LoVo (cell line): ENCODE results near the gene ARHGEF10L.
A peak's percentile ranks its signal among the peaks of the same experiment; 100 is the strongest.

Experiments
- DNase-seq: peaks from one replicate; pipeline ENCODE4 v3.0.0-alpha.2; 2016; ENCODE audit warnings: low spot score

The ARHGEF10L gene

DNA sequence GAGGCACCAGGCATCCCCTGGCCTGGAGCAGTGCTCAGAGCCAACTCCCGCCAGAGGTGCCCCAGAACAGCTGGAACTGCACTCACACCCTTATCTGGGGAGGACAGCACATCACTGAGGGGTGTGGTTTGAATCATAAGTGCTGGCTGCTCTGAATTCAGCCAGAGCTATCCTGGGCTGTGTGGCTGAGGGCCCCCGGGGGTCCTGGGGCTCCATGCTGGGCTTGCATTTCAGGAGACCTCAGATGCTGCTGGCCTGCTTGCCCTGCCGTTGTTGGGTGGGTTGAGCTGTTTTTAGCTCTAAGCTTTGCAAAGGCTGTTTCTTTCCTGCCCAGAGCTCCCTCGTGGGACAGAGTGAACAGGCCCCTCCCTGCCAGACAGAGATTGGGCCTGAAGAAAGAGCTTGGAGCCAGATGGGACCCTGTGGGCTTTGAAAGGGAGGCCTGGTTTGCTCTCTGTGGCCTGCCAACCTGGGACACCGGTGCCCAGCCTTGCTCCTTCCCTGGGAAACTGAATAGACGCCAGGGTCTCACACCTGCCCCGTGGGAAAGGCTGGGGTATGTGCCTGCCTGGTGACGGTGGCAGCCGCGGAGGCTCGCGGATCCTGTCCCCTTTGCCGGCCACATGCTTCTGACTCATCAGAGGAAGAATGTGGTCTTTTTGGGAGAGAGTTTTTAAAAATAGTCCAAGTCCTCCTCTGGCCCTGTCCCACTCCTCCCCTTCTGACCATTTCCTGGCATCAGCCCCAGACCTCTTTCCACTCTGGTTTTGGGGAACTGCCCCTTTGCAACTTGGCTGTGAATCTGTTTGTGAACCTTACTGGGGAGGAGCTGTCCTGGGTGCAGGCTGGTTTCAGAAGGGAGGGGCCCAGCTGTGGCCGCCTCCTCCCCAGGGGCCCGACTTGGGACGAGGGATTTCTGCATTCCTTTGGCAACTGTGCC lies 30.0 kb downstream of the ARHGEF10L start:
- DNase-seq, result no peak

DNA sequence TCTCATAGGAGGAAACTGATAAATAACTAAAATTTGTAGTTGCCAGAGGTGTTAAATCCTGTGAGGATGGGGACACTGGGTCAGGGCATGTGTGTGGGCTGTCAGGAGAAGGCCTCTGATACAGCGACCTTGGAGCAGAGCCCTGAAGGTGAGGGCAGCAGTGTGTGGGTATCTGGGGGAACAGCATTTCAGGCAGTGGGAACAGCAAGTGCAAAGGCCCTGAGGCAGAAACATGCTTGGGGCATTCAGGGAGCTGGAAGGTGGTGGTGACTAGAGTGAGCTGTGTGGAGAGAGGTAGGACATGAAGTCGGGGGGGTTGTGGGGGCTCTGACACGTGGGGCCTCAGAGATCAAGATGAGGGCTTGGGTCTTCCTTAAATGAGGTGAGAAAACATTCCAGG lies 30.7 kb downstream of the ARHGEF10L start:
- no peak for DNase-seq

DNA sequence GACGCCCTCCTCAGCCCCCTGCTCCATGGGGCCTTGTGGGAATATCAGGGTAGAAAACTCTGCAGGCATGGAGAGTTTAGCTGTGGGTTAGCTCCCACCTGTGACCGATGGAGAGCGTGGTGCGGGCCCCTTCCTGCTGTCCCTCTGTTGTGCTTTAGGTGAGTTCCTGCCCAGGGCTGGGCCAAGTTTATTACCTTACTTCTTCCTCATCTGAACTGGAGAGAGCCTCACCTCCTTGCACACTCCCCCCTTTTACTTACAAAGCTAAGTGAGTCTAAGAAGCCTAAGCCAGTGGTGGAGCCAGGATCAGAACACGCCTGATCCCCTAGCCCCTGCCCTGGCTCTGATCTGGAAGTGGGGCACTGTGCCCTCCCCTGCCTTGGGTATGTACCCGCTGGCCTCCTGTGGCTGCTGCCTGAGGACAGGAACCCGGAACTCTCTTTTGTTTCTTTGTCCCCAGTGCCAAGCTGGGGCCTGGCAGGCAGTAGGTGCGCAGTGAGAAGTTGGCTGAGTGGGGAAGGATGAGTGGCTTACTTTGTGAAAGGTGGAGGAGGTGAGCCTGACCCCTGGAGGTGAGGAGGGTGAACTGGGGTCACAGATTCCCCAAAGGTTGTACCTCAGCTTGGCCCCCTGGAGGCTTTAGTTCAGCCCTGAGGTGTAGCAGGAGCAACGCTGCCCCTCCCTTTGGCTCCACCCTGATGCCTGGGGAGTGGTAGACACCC lies 32.9 kb downstream of the ARHGEF10L start:
- no peak for DNase-seq

DNA sequence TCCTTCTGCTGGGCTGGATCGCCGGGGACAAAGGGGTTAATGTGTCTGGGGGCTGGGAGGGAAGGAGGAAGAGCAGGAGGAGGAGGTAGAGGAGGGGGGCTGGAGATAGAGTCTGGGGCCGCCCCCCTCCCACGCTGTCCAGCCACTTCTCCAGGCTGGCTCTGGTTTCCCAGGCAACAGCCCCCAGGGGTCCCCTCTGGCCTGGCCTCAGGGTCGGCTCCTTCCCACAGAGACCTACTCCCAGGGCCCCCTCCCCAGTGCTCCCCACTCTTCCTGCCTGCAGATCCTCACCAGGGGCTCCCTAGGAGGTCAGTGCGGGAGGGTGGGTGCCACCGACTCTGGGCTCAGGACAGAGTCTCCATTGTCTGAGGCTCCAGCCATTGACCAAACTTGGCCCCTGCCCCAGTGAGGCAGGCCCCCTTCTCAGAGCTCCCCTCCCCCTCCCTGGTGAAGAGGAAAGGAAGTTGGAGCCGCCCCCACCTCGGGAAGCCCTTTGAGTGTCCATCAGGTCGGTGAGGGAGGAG lies 34.1 kb downstream of the ARHGEF10L start:
- no peak for DNase-seq

DNA sequence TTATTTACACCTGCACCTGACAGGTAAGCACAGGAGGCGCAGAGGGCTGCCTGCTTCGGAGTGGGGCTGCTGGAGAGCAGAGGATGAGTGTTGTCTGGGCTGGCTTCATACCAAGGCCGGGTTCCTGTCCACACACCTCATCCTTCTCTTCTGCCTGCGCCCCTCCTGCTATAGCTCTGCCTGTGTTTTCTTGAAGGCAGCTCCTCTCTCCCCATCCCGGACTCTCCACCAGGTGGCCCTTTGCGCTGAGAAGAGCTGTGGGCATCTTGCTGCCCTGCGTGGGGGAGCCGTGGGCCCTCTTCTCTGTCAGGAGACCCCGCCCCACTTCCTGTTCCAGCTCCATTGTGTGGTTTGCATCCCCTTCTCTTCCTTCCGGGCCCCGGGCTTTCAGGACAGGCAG lies 35.0 kb downstream of the ARHGEF10L start:
- no peak for DNase-seq

DNA sequence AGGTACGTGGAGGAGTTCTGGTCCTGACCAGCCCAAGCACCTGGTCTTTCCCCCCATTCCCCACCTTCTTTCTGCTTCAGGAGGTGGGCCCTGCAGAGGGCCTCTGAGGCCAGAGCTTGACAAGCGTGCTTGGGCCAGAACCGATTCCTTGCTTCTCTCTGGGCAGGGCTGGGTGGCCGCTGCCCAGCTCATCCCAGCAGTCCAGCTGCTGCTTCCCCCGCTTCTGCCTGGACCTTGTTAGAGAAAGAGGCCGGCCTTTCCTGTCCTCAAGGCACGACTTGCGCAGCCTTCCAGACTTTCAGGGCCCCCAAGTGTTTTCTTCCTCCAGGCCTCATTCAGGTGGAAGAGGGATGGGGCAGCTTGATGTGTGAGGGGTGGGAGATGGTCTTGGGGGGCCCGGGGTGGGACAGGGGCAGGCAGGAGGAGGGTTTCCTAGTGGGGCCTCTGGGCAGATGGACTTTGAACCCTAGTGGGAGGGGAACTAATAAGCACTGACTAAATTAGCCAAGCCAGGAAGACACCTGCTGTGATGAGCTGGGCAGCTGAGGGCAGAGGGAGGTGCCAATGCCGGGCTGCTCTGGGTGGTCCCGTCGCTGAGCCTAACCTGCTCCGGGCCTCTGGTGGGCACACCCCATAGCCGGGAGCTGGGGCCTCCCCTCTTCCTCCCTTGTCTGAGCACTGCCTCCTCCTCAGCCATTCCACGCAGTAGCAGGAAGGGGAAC lies 36.5 kb downstream of the ARHGEF10L start:
- DNase-seq, result peak; percentile 41

DNA sequence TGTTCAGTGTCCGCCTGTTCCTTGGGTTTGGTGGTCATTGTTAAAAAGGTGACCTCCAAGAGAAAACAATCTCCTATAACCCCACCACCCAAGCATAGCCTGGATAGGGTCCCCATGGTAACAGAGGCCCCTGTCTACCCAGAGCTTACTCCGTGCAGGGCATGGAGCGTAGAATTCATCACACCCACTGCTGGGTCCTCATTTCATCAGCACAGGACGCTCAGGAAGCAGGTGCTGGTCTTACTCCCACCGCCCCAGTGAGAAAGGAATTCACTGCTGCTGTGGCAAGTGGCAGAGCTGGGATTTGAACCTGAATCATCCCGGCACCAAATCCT lies 37.0 kb downstream of the ARHGEF10L start:
- no peak for DNase-seq

DNA sequence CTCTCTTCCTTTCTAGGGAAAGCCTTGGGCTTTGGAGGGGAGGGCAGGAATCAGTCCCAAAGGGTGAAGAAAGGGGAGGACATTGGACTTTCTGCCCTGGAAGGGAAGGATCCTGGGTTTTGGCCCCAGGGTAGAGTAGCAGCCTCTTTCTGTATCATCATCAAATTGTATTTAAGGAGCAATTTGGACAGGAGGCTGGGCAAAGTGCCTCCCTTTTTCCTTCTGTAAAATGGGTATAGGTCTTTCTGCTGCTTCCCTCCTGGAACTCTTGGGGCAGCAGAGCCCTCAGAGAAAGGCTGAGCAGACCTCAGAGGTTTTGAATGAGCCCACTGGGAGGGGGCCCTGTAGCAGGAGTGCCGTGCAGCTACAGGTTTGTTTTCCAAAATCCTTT lies 38.4 kb downstream of the ARHGEF10L start:
- no peak for DNase-seq

DNA sequence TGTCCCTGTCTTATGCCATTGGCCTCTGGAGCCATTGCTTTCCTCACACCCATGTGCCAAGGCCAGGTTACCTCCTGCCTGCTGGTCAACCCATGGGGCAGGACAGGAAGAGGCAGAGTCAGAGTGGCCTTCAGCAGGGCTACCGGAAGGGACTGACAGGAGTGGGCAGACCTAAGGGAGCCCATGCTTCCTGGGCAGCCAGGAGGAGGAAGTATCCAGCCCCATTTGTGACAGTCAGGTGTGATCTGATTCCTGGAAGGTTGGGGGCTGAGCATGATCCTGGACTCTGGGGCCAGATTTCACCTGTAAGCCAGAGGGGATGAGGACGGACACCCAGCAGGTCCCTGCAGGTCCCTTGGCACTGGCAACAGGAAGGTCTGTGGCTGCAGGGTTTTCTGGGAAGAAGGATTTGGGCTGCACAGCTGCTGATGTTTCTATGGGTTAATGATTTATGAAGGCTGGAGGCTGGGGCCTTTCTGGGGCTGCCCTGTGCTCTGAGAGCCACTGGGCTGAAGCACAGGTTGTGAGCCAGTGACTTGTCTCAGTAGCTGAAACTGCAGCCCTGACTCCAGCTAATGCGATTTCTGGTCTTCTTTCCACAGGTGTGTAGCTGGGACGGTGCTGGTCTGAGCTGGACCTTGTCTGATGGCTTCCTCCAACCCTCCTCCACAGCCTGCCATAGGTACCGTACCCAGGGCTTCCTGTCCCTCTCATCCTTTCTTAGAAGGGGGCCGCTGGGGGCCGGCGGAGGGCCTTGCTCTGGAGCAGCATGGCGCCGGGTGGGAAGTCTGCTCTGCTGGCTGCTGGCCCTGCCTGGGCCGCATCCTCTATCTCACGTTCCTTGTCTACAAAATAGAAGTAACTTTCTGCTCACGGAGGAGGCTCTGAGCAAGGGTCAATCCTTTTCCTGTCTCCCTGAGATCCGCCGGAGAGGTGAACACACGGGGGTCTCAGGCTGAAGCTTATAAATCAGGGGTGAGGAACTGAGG lies 40.7 kb downstream of the ARHGEF10L start:
- no peak for DNase-seq

DNA sequence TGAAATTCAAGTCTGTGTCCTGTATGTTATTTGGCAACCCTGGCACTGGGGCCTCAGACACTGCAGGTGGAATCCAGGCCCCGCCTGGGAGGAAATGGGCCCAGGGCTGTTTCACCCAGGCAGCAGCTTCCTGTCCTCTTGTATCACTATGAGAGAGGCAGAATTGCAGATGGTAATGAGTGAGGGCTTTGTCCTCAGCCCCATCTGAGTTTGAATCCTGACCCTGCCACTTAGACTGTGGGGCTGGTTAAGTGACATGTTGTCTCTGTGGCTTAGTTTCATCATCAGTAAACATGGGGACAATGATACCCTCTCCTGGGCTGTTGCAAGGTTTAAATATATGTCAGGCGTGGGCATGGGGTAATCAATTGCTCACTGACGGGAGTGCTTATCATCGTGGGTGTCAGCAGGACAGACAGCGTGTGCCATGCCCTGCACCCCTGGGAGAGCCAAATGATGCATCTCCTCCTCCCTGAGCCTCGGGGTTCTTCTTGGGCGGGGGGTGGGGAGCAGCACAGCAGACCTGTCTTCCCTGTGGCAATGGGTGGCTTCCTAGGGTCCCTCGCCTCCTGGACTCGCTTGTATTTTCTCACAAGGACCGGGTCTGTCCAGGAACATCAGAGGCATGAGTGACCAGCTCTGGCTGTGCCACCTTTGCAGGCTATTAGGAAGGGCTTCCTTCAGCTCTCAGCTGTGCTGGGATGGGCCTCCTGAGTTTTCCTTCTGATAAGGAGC lies 42.1 kb downstream of the ARHGEF10L start:
- DNase-seq, result no peak

DNA sequence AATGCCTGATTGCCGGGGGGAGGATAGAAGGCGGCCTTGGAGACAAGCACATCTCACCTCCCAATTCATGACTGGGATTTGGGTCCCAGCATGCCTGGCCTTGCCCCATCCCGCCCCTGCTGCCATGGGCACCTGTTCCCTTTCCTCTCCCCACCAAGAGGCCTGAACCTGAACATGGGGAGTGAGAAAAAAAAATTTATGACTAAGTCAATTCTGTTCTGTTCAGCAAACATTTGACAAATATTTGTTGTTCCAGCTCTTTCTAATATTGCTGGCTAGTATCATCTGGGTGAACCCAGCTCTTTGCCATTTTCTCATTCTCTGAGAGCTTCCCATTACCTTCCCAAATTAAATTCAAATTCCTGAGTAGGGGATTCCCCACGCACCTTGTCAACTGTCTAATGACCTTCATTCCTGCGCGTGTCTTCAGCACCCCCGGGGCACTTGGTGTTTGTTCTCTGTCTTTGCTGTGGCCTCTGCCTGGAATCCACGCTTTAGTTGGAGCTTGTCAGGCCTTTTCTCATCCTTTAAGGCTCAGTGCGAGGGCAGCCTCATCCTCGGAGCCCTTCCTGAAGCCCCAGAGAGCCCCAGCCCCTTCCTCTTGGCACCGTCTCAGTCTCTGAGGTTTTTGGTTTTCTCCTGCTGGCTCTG lies 42.8 kb downstream of the ARHGEF10L start:
- no peak for DNase-seq

DNA sequence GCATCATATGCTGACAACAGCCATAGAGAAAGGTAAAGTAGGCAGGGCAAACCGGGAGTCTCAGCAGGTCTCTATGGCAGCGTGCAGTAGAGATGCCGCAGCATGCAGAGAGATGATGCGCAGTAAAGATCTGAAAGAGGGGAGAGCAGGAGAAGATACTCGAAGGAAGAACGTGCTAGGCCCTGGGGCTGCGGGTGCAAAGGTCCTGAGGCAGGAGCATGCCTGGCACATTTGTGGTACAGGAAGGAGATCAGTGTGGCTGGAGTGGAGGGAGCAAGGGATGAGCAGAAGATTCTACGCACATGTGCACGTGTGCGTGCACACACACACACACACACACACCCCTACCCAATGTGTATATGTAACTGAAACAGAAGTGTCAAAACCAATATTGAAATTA lies 45.0 kb downstream of the ARHGEF10L start:
- no peak for DNase-seq

DNA sequence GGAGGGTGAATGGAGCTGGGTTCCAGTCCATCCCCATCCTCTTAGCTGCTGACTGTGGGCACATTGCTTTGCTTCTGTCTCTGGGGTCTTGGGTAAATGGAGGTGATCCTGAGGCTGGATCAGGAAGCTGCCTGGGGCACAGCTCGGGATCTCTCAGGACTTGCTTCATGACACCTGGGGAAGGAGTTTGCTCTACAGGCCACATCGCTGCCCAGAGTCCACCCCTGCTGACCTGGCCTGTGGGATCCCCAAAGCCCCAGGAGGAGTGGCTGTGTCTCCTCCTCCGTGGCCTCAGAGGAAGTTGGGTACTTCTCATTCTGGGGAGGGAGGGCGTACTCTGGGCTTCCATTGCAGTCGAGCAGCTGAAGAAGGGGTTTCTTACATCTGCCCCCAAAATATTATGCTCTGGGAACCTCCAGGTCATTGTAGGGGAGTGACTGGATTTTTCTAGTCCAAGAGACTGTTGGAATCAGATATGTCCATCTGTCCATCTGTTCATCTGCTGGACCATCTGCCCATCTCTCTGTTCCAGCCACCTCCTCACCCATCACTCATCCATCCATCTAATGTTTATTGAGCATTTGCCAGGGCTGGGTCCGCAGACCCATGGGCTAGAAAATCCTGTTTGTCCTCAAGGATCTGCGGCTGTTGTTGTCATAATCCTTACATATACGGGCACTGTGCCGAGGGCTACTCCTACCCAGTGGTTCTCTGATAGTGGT lies 45.9 kb downstream of the ARHGEF10L start:
- no peak for DNase-seq

DNA sequence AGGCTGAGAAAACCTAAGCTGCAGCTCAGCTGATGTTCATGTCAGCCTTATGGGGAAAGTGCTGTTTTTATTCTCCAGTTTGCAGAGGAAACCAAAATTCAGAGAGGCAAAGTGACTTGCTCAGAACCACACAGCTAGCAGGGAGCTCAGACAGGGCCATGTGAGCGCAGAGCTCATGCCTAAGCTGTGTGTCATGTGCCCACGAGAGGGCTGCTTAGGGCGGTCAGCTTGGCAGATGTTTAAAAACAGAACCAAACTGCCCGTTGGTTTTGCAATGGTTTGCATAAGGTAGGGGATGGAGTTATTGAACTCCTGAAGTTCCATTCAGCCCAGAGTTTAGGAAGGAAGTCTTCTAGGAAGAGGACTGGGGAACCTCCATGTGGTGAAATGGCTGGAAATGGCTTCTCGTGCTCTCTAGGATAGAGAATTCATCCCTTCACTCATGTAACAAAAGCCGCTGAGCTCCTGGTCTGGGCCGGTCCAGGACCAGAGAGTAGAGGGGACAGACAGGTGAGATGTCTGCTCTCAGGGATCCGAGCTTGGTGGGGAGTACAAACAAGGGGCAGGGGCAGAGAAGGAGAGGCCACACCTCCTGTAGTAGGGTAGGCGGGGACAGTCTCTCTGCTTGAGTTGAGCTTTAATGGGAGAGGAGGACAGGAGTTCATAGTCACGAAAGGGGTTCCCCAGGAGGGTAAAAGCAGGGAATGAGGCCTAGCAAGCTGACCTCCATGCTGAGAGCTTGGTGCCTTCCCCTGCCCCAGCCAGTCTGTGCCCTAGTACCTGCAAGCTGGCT lies 46.9 kb downstream of the ARHGEF10L start:
- DNase-seq, result no peak

DNA sequence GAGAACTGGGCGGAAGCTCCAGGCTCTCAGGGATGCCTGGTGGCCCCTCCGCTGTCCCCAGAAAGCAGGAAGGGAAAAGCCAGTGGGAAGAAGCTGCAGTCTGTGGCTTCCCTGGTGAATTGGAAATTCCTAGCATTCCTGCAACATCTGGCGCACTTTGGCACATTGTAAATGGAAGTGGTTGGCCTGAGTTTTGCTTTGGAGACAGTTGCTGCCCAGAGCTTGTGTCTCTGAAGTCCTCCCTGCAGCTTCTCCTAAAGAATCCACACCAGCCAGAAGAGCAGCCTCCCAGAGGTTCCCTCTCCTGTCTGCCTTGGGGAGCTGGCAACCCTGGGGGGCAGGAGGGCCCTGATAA lies 48.2 kb downstream of the ARHGEF10L start:
- no peak for DNase-seq

DNA sequence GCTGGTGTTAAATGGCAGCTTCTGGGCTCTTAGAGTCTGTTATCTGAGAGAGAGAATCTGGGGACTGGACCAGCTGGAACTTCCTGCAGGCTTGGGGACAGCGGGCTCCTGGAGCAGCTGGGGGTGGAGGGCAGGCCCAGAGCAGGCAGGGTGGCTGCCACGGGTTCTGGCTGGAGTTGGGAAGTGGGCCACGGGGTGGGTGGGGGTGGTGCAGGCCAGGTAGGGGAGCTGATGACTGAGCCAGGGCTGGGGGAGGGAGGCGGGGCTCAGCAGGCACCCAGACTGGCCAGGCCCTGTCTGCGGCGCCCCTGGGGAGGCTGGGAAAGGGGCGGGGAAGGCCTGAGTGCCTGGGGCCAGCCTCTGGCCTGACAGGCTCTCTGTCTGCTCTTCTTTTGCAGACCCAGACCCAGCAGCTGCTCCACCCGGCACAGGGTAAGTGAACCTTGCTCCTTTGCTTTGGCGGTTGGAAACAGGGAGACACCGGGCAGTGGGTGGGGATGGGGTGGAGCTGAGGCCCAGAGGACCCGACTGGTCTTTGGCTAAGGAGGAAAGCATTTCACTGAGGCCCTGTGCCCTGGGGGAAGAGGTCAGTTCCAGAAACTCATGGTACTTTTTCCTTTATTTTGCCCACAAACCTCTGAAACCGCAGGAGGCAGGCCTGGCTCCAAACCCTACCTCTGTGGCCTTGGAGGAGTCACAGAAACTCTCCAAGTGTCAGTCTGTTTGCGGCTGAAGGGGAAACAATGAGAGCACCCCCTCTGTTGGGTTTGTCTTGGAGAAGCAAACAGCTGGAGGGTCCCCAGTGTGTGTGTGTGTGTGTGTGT lies 48.8 kb downstream of the ARHGEF10L start:
- DNase-seq, result peak; percentile 53

DNA sequence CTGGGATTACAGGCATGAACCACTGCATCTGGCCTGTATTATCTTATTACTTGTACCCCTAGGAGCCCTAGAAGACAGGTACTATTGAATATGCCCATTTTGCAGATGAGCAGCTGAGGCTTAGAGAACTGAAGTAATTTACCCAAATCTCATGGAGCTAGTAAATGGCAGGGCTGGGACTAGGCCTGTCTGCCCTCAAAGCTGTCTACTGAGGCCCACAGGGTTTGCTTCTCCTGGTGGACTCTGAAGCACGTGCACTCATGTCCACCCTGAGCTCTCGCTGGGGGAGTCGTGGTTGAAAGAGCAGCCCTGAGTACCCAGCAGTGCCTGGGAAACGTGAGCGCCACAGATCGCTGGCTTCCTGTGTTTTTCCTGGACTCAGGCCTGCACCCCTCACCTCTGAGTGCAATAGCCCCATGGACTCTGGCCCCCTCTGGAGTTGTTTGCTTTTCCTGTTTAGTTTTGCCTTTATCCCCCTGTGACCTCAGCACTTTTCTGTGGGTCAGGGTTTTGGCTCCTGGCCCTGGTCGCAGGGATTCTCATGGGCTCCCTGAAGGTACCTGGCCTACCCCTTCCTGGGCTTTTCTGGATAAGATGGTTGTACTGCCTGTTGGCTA lies 52.4 kb downstream of the ARHGEF10L start:
- no peak for DNase-seq
